Astrocyte (in vitro differentiated cells and primary cell): ENCODE results near the gene RPUSD4. TPM values are rescaled to one million over a fixed set of nuclear protein-coding genes. Genes with fewer than 3 reads are reported as not detected.

Experiments used
- DNase-seq: peaks from one replicate; pipeline ENCODE4 v3.0.0-alpha.2; 2010; ENCODE audit warnings: low read depth
- FAIRE-seq: peaks from 2 replicates; lab custom pipeline; 2011; peaks lifted over from hg19 to GRCh38; lab: Jason Lieb, UNC
- H2AFZ ChIP-seq: 2 replicates; pipeline ENCODE4 v1.6.0; 2012; ENCODE audit warnings: low read depth, low read length, inconsistent platforms
- H3K27ac ChIP-seq: 2 replicates; pipeline ENCODE4 v1.5.1; 2011; ENCODE audit warnings: low read depth, low read length, inconsistent platforms
- H3K27me3 ChIP-seq: 2 replicates; pipeline ENCODE4 v1.6.0; 2011; ENCODE audit warnings: low read length, inconsistent platforms; ENCODE audit not compliant: insufficient read depth
- H3K36me3 ChIP-seq: 2 replicates; pipeline ENCODE4 v1.5.1; 2011; ENCODE audit warnings: low read length, inconsistent platforms; ENCODE audit not compliant: insufficient read depth
- H3K4me1 ChIP-seq: 2 replicates; pipeline ENCODE4 v1.5.1; 2011; ENCODE audit warnings: low read length, inconsistent platforms; ENCODE audit not compliant: insufficient read depth
- H3K4me2 ChIP-seq: 2 replicates; pipeline ENCODE4 v1.6.0; 2012; ENCODE audit warnings: low read length, inconsistent platforms
- H3K4me3 ChIP-seq: 2 replicates; pipeline ENCODE4 v1.5.1; 2011; ENCODE audit warnings: low read depth, mild to moderate bottlenecking, low read length, inconsistent platforms; ENCODE audit not compliant: insufficient read depth
- H3K79me2 ChIP-seq: 2 replicates; pipeline ENCODE4 v1.6.0; 2012; ENCODE audit warnings: mild to moderate bottlenecking, low read length, inconsistent platforms; ENCODE audit not compliant: insufficient read depth
- H3K9ac ChIP-seq: 2 replicates; pipeline ENCODE4 v1.6.0; 2012; ENCODE audit warnings: mild to moderate bottlenecking, low read length, inconsistent platforms
- H3K9me3 ChIP-seq: 2 replicates; pipeline ENCODE4 v1.5.1; 2012; ENCODE audit warnings: low read depth, mild to moderate bottlenecking, low read length, inconsistent platforms; ENCODE audit not compliant: insufficient read depth
- H4K20me1 ChIP-seq: 2 replicates; pipeline ENCODE4 v1.6.0; 2012; ENCODE audit warnings: low read length, inconsistent platforms; ENCODE audit not compliant: insufficient read depth
- H3K27ac Mint-ChIP-seq: one replicate; pipeline ENCODE4 v1.8.0; 2021; ENCODE audit warnings: mild to moderate bottlenecking, mixed read lengths; ENCODE audit not compliant: unreplicated experiment
- H3K27me3 Mint-ChIP-seq: one replicate; pipeline ENCODE4 v1.8.0; 2021; ENCODE audit warnings: low read depth, mixed read lengths; ENCODE audit not compliant: unreplicated experiment
- H3K36me3 Mint-ChIP-seq: one replicate; pipeline ENCODE4 v1.8.0; 2021; ENCODE audit warnings: low read depth, mixed read lengths; ENCODE audit not compliant: unreplicated experiment
- H3K4me1 Mint-ChIP-seq: one replicate; pipeline ENCODE4 v1.8.0; 2021; ENCODE audit warnings: low read depth, mixed read lengths; ENCODE audit not compliant: unreplicated experiment
- H3K4me3 Mint-ChIP-seq: one replicate; pipeline ENCODE4 v1.8.0; 2021; ENCODE audit warnings: mild to moderate bottlenecking, moderate library complexity, mixed read lengths; ENCODE audit not compliant: unreplicated experiment
- H3K9me3 Mint-ChIP-seq: one replicate; pipeline ENCODE4 v1.8.0; 2021; ENCODE audit warnings: mild to moderate bottlenecking, mixed read lengths; ENCODE audit not compliant: unreplicated experiment
- EZH2 ChIP-seq: IDR thresholded peaks from 2 replicates; pipeline ENCODE4 v1.6.1; 2012; ENCODE audit warnings: mild to moderate bottlenecking, low read length, inconsistent platforms; ENCODE audit not compliant: insufficient read depth
- total RNA-seq: library from RNA; stranded (reverse); gene quantifications from 2 replicates; pipeline ENCODE4 v1.2.1, GENCODE V29; 2021
- TF ChIP-seq, protein P1 (sequence below): IDR thresholded peaks from 2 replicates; pipeline ENCODE4 v1.5.1; 2011; ENCODE audit warnings: low read depth, mild to moderate bottlenecking, inconsistent platforms, low read length, moderate library complexity; ENCODE audit not compliant: insufficient read depth

RPUSD4 gene
- total RNA-seq, 1 donor from 2014 or later = 21.6 TPM

DNA sequence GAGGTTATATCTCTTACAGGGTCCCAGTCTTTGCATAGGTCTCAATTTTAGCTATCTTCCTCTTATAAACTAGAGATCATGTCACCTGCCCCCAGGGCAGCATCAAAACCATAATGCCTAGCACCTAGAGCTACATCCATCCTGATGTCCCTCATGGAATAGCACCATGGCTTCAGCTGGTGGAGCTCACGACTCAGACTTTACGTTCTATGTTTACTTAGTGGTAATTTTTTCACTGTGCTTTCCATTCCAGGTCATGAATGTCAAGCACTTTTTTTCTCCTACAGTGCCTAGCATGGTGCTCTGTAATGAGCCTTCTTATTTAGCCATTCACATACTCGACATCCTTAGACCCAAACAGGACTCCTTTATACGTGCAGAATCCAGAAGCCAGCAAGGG, 58.4 kb downstream of the RPUSD4 start:
- H3K27ac Mint-ChIP-seq = no peak overlapping the region
- peaks cover 14% of the 10 kb centered on the region for H3K27me3 Mint-ChIP-seq
- H3K4me1 Mint-ChIP-seq = peaks cover 9% of the 10 kb centered on the region

DNA sequence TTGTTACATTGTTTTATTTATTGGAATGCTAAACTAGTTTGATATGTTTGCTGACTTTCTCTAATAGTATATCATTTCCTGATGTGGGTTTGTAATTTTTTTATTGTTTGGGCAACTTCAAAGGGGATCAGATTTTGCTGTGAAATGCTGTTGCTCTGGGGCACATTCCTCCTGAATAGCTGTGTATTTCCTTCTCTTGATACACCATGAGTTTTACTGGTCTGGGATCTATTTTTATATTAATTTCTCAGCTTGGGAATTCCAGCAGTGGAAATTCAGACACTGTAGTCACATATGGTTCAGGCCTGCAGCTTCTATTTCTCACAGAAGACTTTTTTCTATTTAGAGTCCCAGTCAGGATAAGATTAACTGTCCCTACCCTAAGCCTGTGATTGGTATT, 58.9 kb downstream of the RPUSD4 start:
- no peak overlapping the region for H2AFZ ChIP-seq
- peaks cover 9% of the 10 kb centered on the region for H3K4me1 Mint-ChIP-seq
- H3K4me1 ChIP-seq = no peaks in the 10 kb centered on the region
- H3K9ac ChIP-seq = no peak overlapping the region
- H3K27ac Mint-ChIP-seq = no peak overlapping the region
- H3K36me3 ChIP-seq = no peaks in the 10 kb centered on the region
- H3K9me3 Mint-ChIP-seq = peaks cover 3% of the 10 kb centered on the region
- no peaks in the 10 kb centered on the region for H3K36me3 Mint-ChIP-seq
- peaks cover 35% of the 10 kb centered on the region for H3K27me3 ChIP-seq
- no peak overlapping the region for H3K4me2 ChIP-seq
- DNase-seq = no peak
- peaks cover 3% of the 10 kb centered on the region for H3K9me3 ChIP-seq
- no peaks in the 10 kb centered on the region for H4K20me1 ChIP-seq
- H3K4me3 ChIP-seq = no peak overlapping the region
- H3K79me2 ChIP-seq = no peaks in the 10 kb centered on the region
- no peak for FAIRE-seq
- H3K27ac ChIP-seq = no peak overlapping the region
- H3K27me3 Mint-ChIP-seq = peaks cover 14% of the 10 kb centered on the region
- no peak for TF ChIP-seq EZH2
- TF ChIP-seq, protein P1, sequence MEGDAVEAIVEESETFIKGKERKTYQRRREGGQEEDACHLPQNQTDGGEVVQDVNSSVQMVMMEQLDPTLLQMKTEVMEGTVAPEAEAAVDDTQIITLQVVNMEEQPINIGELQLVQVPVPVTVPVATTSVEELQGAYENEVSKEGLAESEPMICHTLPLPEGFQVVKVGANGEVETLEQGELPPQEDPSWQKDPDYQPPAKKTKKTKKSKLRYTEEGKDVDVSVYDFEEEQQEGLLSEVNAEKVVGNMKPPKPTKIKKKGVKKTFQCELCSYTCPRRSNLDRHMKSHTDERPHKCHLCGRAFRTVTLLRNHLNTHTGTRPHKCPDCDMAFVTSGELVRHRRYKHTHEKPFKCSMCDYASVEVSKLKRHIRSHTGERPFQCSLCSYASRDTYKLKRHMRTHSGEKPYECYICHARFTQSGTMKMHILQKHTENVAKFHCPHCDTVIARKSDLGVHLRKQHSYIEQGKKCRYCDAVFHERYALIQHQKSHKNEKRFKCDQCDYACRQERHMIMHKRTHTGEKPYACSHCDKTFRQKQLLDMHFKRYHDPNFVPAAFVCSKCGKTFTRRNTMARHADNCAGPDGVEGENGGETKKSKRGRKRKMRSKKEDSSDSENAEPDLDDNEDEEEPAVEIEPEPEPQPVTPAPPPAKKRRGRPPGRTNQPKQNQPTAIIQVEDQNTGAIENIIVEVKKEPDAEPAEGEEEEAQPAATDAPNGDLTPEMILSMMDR = no peak
- no peak overlapping the region for H3K4me3 Mint-ChIP-seq

More for the DNA sequence above, 58.4 kb downstream of the RPUSD4 start:
- no peak overlapping the region for H3K9ac ChIP-seq
- H3K27me3 ChIP-seq = peaks cover 36% of the 10 kb centered on the region
- no peak overlapping the region for H3K4me2 ChIP-seq
- no peaks in the 10 kb centered on the region for H4K20me1 ChIP-seq
- TF ChIP-seq, protein P1 = no peak
- TF ChIP-seq EZH2 = no peak
- no peak overlapping the region for H2AFZ ChIP-seq
- H3K36me3 ChIP-seq = no peaks in the 10 kb centered on the region
- H3K9me3 ChIP-seq = peaks cover 3% of the 10 kb centered on the region
- FAIRE-seq (no peak), DNase-seq (no peak)
- no peaks in the 10 kb centered on the region for H3K36me3 Mint-ChIP-seq
- H3K9me3 Mint-ChIP-seq = peaks cover 3% of the 10 kb centered on the region
- no peaks in the 10 kb centered on the region for H3K4me1 ChIP-seq
- H3K27ac ChIP-seq = no peak overlapping the region
- H3K79me2 ChIP-seq = no peaks in the 10 kb centered on the region
- no peak overlapping the region for H3K4me3 ChIP-seq
- H3K4me3 Mint-ChIP-seq = no peak overlapping the region

- H3K27ac ChIP-seq = no peak overlapping the region
- Mint-ChIP-seq H3K9me3 (peaks cover 3% of the 10 kb centered on the region), H3K36me3 (no peaks in the 10 kb centered on the region), H3K4me1 (peaks cover 9% of the 10 kb centered on the region), H3K27me3 (peaks cover 14% of the 10 kb centered on the region), H3K4me3 (no peak overlapping the region), H3K27ac (no peak overlapping the region)
- no peaks in the 10 kb centered on the region for H3K36me3 ChIP-seq
- FAIRE-seq (no peak), DNase-seq (no peak)
- H3K4me2 ChIP-seq = no peak overlapping the region
- peaks cover 39% of the 10 kb centered on the region for H3K27me3 ChIP-seq
- H4K20me1 ChIP-seq = no peaks in the 10 kb centered on the region
- H3K79me2 ChIP-seq = no peaks in the 10 kb centered on the region
- H3K9ac ChIP-seq = no peak overlapping the region
- no peaks in the 10 kb centered on the region for H3K4me1 ChIP-seq
- no peak overlapping the region for H3K4me3 ChIP-seq
- TF ChIP-seq, protein P1 = no peak
- no peak overlapping the region for H2AFZ ChIP-seq
- H3K9me3 ChIP-seq = peaks cover 3% of the 10 kb centered on the region
Measured at GRCh38 chr11:126152152-126152551, 59.3 kb downstream of the RPUSD4 start.

Other genes with a start within 250 kb of the RPUSD4 start
- gene CDON, start 148.8 kb downstream of the RPUSD4 start, total RNA-seq = 15.5 and 17.0 TPM in 2 replicates
- 27.6 and 28.3 TPM in 2 replicates for gene FAM118B, start 132 bp upstream of the RPUSD4 start, total RNA-seq
- 74.6 and 83.1 TPM in 2 replicates for gene SRPRA, start 57.2 kb upstream of the RPUSD4 start, total RNA-seq
- gene FOXRED1, start 57.5 kb upstream of the RPUSD4 start, total RNA-seq = 15.4 and 16.3 TPM in 2 replicates
- 6.6 and 6.8 TPM in 2 replicates for gene TIRAP, start 71.4 kb upstream of the RPUSD4 start, total RNA-seq
- gene DCPS, start 92.4 kb upstream of the RPUSD4 start, total RNA-seq = 11.3 and 14.0 TPM in 2 replicates
- gene ST3GAL4, start 144.0 kb upstream of the RPUSD4 start, total RNA-seq = 12.2 and 14.1 TPM in 2 replicates